Measurements from ENCODE around the gene SLC43A2.
A peak's percentile ranks its signal among the peaks of the same experiment; 100 is the strongest.
"Not testable (repeated sequence)": the region's sequence is repeated elsewhere in the genome, so short reads cannot be mapped to it uniquely, and the experiment has no call there.

The SLC43A2 gene

DNA sequence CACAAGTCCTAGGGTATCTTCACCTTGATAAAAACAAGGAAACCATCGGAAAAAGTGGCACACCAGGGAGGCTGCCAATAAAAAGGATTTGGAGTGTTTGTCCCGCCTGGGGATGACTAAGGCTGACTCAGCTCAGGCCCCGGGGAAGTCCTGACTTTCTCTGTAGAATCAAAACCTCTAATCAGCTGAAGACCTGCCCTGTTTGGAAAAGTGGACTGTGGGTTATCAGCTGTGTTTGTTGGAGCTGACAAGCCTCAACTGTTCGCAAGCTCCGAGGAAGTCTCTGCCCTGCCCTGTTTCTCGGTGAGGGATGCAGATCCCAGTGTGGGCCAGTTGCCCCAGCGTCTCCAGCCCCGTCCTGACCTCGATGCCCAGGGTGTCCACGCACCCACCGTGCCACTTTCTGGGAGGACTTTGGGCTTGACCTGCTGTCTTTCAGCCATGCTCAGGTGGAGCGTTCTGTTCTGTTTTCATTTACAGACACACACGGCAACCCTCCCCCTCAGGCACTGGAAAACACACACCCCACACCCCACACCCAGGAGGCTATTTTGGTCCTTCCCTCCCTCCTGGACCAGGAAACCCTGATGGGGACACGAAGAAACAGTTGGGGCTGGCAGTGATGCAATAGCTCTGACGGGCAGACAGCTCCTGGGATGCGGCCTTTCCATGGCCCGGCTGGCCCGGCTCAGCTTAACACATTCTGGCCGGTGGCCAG, 38.4 kb downstream of the SLC43A2 start:
- DNase-seq (ENCODE audit: low spot score) = no peak

DNA sequence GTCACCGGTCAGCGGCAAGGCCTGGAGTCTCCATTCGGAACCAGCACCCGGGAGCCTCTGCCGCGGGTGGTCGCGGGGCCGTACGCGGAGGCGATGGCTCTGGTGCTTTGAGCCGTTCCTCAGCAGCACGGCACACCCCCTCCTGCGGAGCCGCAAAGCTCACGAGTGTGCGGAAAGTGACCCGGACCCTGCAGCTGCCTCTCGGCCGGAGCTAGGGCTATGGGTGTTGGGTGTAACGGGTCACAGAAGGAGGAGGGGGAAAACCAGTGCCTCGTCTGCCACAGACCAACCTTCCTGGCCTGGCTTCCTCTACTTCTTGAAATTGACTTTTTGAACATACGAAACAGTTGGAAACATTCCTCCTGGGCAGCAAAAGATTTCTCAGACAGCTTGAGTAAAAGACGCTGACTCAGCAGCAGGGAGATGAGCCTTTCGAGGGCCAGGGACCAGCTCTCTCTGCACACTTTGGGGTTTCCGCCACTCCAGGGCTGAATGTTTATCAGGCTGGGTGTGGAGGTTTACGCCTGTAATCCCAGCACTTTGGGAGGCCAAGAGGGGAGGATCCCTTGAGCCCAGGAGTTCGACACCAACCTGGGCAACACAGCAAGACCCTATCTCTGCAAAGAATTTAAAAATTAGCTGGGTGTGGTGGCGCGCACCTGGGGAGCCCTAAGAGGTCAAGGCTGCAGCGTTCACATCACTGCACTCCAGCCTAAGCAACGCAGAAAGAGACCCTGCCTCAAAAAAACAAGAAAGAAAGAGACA, 39.6 kb downstream of the SLC43A2 start:
- no peak for DNase-seq (ENCODE audit: low spot score)

DNA sequence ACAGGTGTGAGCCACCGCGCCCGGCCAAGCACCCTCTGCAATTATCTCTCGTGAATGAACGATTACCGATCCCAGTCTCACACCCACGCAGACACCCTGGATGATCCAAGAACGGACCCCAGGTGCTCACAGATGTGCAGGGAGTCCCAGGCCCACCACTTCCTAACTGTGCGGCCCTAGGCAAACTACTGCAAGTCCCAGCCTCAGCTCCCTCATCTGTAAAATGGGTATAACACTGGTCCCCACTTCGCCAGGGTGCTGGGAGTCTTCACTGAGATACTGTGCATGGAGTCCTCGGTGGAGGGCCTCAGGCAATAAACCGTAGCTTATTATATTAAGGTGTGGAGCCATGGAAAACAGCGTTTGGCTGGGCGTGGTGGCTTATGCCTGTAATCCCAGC, 44.5 kb downstream of the SLC43A2 start:
- DNase-seq (ENCODE audit: low spot score) = no peak

DNA sequence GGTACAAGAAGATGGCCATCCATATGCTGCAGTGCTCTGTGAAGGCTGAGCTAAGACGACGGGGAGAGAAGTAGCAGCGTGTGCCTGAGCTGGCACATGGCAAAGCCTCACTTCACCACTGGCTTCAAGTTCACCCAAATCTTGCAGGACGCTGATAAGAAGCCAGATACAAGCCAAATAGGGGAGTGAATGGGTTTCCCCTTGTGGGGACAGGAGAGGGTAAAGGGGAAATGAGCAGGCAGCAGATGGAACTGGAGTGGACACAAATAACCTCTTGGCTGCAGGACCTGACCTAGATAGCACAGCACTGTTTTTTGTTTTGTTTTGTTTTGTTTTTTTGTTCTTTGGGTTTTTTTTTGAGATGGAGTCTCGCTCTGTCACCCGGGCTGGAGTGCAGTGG, 45.1 kb downstream of the SLC43A2 start:
- no peak for DNase-seq (ENCODE audit: low spot score)

DNA sequence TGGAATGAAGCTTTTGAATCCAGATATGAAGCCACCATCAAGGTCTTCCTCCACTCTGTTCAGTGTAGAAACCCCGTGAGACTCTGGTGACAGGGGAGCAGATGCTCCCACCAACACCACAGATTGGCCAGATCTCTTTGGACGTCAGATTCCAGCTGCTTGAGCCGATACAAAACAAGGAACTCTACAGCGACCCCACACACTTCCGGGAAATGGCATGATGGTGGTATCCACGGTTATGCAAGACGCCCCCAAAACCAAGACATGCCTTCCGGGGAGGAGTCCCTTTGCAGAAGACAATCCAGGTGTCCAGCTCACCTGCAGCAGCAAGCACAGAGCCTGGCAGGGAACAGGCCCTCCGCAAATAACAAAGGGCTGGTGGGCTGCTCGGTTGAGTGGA, 46.3 kb downstream of the SLC43A2 start:
- DNase-seq (ENCODE audit: low spot score) = no peak

DNA sequence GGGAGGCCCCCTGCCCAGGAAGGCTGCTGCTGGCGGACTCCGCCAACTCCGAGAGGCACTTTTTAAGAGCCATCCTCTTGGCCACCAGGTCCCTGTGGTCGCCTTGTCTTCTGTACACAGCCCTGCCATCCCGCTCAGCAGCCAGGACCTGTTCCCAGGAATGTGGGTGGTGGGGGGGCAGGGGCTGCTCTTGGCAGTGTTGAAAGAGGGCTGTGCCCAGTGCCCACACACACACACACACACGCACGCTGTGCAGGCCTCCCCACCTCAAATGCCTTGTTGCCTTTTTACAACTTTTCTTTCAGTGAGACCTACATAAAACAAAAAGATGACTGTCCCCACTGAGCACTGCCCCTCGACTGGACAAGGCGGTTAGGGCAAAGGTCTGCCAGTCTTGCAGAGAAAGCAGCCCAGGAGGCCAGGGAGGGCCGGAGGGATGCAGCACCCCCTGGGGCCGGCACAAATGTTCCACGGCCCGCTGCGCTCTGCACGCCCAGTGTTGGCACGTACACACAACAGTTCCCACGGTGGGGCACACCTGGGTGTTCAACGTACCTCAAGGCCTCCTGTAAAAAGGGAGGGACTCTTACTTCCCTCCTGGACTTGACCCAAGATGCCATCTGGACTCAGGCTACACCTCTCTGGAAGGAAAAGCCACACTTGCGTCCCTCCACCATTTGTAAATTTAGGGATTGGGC, 47.5 kb downstream of the SLC43A2 start:
- DNase-seq (ENCODE audit: low spot score) = no peak

DNA sequence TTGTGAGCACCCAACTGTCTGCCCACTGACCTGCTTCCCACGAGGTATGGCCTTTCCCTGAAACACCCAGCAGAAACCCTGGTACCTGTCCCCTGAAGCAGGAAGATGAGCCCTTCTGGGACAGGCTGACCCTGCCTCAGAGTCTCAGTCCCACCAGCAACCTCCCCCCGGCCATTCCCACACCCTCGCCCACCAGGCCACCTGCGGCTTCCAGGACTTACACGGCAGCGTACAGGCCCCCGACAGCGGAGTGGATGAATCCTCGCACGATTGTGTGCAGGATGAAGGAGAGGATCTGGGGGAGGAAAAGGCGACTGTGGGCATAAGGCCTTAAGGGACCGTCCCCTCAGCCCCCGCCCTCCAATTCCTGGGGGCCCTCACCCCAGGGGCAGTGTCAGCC, 50.6 kb downstream of the SLC43A2 start:
- no peak for DNase-seq (ENCODE audit: low spot score)

DNA sequence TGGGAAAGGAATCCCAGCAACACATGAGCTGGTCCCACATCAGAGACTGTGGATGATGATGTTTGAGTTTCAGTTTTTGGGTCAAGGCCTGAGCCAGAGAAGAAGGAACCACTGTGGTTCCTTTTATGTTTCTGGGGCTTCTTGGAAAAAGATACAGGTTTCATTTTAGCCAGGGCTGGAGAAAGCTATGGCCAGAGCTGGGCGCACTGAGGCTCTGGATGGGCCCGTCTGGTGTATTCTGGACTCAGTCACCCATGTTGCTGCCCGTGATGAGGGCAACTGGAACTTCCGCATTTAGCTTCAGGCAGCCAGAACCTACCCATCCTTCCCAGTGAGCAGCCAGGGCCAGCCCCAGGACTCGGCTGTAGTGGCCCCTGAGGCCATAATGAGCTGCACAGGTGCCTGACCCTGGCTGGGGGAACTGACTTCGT, 51.0 kb downstream of the SLC43A2 start:
- no peak for DNase-seq (ENCODE audit: low spot score)

DNA sequence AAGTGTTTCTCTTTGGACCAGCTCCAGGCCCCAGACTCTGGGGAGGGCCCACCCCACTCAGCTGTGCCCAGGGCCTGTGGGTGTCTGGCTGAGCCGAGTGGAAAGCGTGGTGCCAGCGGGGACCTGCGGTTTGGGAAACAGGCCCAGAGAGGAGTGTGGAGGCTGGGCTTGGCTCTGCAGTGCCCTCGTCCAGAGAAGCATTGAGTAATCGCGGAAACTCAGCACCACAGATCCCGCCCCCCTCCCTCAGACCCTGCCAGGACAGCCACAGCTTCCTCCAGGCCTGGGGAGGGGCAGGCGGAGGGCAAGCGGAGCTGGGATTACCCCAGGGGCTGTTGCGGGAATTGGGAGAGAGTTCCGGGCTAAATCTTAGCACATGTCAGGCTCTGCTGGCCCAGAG, 51.5 kb downstream of the SLC43A2 start:
- no peak for DNase-seq (ENCODE audit: low spot score)

DNA sequence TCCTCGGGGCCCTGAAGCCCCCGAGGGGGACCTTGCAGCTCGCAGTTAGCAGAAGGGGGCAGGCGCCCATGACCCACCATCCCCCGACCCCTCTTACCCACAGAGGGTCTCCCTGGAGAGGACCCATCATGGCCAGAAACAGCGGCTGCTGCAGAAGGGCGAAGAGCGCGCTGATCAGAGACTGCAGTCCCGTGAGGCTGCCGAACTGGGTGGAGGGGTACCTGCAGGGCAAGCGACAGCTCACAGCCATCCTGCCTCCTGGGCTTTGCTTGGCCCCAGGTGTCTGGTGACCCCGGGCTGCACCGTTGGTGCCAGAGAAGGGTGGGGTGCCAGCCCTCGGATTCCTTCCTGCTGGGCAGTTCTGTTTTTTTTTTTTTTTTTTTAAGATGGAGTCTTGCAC, 52.1 kb downstream of the SLC43A2 start:
- no peak for DNase-seq (ENCODE audit: low spot score)

DNA sequence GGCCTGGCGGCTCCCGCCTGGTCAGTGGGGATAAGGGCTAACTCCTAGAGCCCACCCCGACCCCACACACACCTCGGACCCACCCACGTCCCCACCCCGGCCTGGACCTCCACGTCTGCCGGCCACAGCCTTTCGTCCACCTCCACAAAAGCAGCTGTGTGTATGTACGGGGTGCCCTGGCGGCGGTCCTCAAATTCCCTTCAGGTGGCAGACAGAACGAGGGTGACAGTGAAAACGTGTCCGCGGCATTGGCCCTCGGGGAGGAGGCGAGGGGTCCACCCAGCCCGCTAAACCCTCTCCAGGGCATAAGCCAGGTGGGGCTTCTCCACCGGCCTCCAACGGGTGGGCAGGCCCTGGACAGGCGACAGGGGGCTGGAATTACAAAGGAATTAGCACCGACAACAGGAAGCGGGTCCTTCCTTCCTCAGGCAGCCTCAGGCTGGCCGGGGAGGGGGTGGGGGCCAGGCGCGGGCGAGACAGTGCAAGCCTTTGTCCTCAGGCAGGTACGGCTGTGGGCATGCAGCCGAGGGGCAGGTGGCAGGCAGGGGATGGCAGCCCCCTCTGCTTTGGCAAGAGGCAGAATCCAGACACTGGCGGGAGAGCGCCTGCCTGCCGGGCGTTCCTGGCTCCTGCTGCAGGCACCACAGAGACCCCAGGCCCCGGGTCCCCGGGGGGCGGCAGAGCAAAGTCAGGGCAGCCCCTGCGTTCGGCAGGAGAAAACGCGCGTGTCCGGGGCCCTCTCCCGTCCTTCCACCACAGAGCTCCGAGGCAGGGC, 53.8 kb downstream of the SLC43A2 start:
- DNase-seq (ENCODE audit: low spot score) = no peak

DNA sequence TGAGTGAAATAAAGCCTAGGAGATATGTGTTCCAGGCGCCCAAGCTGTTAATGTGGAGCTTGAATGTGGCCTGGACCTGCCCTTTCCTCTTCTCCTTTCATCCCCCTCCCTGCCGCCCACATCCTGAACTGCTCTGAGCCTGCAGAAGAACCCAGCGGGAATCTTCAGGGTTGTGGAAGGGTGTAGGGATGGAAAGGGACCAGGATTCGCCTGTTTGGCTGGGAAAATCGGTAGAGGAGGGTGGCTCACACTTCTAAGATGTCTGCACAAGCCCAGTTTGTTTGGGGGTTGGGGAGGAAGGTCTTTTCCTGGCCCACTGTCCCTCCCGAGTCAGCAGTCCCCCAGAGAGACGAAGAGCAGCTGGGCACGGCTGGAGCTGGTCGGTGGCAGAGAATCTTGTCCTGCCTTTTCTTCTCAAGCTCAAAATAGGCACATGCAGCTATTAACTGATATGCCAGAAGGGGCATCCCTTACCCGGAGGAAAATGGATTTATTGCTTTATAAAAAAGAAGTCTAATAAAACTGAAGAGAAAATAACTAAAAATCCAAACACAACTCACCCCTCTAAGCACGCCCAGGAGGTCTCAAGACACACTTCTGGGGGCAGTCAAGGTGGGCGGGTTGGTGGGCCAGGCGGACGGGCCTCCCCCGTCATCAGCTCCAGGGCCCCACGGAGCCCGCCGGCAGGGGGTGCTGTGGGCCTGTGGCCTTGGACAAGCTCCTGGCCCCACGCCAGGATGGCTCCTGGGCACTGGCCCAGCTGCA, 54.5 kb downstream of the SLC43A2 start:
- peak; percentile 71 for DNase-seq (ENCODE audit: low spot score)

DNA sequence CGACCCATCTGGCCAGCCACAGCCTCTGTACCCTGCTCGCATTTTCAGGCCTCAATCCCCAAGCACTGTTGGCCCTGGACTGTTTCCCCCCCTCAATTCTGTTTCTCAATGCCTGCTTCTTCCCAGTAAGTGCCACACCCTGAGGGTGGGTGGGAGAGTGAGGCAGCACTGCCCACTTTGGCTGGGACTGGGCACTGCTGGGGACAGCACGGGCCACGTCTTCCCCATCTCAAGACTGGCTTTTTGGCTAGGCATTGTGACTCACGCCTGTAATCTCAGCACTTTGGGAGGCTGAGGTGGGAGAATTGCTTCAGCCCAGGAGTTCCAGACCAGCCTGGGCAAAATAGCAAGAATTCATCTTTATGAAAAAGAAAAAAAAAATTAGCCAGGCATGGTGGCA, 56.0 kb downstream of the SLC43A2 start:
- not testable (repeated sequence) for DNase-seq (ENCODE audit: low spot score)

DNA sequence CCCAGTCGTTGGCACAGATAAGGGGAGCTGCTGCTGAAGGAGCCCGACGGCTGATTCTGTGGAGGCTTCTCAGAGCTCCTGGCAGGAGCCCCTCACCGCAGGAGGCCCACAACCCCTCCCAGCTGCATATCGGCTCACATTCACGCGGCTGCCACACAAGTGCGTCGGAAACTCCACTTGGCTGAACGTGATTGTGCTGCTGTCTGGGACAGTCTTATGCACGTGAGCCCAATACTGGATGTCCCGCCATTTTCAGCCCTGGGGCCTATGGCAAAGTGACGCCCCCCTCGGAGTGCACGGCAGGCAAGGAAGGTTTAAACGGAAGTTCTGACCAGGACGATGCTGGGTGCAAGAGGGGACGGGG, 57.3 kb downstream of the SLC43A2 start:
- no peak for DNase-seq (ENCODE audit: low spot score)

DNA sequence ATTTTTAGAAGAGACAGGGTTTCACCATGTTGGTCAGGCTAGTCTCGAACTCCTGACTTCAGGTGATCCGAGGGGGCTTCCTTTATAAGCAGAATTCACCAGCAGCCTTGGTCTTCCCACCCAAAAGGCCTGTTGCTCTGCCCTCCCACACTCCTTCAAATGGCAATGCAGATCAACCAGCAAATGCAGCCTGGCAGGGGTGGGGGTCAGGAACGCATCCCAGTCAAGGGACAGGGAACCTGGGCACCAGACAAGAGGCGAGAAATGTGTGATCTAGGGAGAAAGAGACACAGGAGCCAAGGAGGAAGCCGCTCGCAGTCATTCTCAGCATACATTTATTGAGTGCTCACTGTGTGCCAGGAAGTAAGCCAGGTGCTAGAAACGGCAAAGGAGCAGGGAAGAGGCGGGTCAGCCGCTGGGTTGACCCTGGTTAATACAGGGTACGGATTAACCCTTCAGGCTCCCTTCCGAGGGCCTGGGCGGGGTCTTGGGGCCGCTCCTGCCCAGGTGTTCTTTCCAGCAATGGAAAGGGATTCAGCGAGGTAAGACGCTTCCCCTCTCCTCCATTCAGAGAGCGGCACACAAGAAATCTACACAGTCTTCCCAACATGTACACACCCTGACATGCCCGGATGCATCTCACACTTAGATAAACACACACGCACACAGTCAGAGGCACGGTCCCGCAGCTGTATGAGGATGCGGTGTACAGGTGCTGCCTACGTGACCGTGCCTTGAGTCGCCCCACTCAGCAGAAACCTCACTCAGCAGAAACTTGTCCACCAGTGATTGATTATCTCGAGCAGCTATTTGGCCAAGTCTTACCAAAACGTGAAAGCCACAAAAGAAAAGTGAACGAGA, 59.5 kb downstream of the SLC43A2 start:
- no peak for DNase-seq (ENCODE audit: low spot score)

DNA sequence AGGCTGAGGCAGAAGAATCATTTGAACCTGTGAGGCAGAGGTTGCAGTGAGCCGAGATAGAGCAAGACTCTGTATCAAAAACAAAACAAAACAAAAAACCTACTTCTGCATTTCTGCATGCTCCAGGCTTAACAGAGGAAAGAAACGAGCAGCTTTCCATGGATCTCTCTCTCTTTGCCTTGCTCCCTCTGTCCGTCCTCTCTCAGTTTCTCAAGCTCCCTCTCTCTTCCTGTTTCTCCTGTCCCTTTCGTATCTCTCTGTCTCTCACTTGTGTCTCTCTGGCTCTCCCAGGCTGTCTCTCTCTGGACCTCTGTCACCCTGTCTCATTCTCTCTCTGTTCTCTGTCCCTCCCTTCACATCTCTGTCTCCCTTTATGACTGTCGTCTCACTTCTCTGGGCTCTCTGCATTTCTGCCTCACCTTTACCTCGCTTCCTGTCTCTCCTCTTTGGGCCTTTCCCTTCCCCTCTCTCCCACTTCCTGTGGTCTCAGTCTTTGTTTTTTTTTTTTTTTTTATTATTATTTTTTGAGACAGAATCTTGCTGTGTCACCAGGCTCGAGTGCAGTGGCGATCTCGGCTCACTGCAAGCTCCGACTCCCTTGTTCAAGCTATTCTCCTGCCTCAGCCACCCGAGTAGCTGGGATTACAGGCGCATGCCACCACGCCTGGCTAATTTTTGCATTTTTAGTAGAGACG, 62.0 kb downstream of the SLC43A2 start:
- no peak for DNase-seq (ENCODE audit: low spot score)

DNA sequence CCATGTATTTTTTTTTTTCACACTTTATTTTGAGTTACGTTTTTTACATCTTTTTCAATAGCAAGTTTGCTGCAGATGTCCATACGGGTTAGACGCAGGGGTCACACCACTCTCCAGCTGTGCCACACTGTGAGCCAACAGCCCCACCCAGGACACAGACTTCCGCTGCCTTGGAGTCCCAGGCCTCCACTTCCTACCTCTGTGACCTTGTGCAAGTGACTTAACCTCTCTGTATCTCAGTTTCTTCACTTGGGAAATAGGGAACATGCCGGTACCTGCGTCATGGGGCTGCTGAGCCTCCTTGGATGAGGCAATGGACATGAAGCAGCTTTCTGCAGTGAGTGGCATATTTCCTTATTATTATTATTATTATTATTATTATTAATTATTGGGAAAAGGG, 62.8 kb downstream of the SLC43A2 start:
- no peak for DNase-seq (ENCODE audit: low spot score)

DNA sequence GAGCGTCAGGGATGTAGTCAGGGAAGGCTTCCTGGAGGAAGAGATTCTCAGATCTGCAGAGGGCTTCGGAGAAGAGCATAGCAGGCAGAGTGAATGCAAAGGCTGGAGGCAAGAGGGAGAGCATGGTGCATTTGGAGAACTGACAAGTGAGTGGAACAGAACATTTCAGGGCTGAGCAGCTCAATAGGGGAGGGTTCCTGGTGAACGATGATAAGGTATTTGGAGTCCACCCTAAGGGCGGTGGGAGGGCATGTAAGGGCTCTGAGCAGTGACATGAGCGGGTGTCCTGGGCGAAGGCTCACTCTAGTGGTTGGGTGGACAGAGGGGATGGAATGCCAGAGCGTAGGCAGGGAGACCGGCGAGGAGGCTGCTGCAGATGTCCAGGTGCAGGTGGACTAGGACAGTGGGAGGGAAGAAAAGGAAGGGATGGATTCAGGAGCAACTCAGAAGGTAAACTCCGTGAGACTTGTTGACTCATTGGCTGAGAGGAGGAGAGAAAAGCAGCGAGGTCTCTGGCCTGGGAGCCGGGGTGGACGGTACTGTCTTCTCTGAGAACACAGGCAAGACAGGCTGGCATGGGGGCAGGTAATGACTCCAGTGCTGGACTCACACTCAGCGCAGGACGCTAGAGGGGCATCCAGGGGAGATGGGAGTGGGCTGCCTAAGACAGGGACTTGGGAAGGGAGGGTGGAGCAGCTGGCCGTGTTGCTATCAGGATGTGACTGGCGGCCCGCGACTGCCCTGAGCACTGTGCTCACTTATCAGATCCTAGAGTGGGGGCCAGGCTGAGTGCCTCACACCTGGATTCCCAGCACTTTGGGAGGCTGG, 64.6 kb downstream of the SLC43A2 start:
- DNase-seq (ENCODE audit: low spot score) = peak; percentile 56

DNA sequence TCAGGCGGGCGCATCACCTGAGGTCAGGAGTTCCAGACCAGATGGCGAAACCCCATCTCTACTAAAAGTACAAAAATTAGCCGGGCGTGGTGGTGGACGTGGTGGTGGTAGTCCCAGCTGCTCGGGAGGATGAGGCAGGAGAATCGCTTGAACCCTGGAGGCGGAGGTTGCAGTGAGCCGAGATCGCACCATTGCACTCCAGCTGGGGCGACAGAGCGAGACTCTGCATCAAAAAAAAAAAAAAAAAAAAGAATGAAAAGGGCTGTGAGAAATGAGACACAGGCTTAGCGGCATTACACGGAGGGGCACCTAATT, 65.2 kb downstream of the SLC43A2 start:
- DNase-seq (ENCODE audit: low spot score) = not testable (repeated sequence)

Data from SK-N-DZ (cell line).